GM21528 (cell line): ENCODE data around the gene CMC1.

Source experiments
- ATAC-seq: cut with Tn5 transposase; IDR thresholded peaks from one replicate; pipeline ENCODE4 v1.9.1; 2021; ENCODE audit warnings: mild to moderate bottlenecking, moderate library complexity; ENCODE audit not compliant: unreplicated experiment, low FRiP score

The CMC1 gene

GRCh38 chr3:28348629-28349468 is 107.4 kb downstream of the CMC1 start, which contains the start of the genes AZI2 and ZCWPW2:
TSS of gene AZI2 (minus strand) at chr3:28348824. CDS start at chr3:28340617, 8,207 bp downstream.
TSS of gene ZCWPW2 (plus strand) at chr3:28348721. CDS start at chr3:28413069, 64,348 bp downstream.
- ATAC-seq = peak; percentile 96

DNA sequence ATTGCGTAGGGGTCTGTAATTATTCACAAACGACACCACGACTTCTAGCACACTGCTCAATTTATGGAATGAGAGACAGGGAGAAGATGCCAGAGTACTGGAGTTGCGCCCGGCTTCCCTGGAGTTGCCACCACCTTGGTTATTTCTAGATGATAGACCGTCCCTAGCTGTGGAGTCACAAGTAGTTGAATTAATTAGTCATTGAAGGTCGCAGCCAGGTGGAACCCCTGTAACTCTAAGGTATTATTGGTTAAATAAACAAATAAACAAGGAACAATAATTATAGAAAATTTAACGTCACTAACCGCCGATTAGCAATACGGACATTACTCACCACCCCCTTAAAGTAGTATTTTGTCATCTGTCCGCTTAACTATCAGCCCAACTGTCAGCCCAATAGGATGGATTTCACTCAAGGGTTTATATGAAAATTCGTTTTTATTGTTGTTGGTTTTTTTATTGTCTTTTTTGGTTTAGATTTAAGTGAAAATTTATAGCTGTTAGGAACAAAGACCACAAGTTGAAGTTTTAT is 108.1 kb downstream of the CMC1 start:
- ATAC-seq = no peak
